BE2C (cell line): ENCODE measurements around the gene ROBO4.

Source experiments
- DNase-seq: peaks from one replicate; pipeline ENCODE4 v3.0.0-alpha.2; 2020
- H3K27me3 ChIP-seq: fragments of 250-450 bp; sonication (Bioruptor Pico); 2 replicates; pipeline ENCODE4 v1.5.1; 2020; ENCODE audit warnings: mild to moderate bottlenecking
- H3K36me3 ChIP-seq: fragments of 250-450 bp; sonication (Bioruptor Pico); 2 replicates; pipeline ENCODE4 v1.5.1; 2020; ENCODE audit warnings: mild to moderate bottlenecking
- H3K4me1 ChIP-seq: fragments of 250-450 bp; sonication (Bioruptor Pico); 2 replicates; pipeline ENCODE4 v1.5.1; 2020
- H3K4me3 ChIP-seq: 2 replicates; pipeline ENCODE4 v1.5.1; 2011; ENCODE audit warnings: low read depth, low read length
- H3K9me3 ChIP-seq: fragments of 250-450 bp; sonication (Bioruptor Pico); 2 replicates; pipeline ENCODE4 v1.5.1; 2020
- TF ChIP-seq, protein P1 (sequence below): IDR thresholded peaks from 2 replicates; pipeline ENCODE4 v1.5.1; 2012; ENCODE audit warnings: mild to moderate bottlenecking, low read depth, low read length

ROBO4 gene

DNA sequence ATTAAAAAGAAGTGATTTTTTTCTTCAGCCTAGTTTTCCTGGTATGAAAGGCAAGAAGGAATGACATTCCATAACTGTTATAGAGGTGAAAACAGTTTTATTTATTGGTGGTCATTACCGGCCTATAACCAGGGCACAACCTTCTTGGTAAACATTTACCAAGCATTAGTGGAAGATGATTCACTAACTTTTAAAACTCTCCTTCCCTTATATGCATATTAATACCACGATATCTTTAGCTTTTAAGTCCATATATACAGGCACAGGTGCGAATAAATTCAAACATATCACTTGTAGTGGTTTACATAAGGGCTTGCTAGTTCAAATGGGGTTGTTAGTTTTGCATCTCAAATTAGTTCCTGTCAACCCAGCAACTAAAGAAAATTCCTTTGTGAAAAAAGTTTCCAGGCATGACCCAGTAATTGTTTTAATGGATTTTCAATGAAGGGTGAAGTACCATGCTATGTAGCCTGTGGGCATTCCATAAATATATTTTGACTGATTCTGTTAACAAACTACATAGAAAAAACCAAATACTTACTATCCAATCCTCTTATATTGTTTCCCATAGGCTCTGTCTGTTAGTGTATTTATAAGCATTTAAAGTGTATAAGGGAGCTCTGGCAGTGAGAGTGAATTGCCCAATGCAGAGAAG, 63.0 kb downstream of the ROBO4 start:
- no peak for DNase-seq
- Histone ChIP-seq H3K4me3 (no peak overlapping the region), H3K27me3 (peaks cover 46% of the 10 kb centered on the region), H3K4me1 (no peaks in the 10 kb centered on the region), H3K9me3 (no peaks in the 10 kb centered on the region), H3K36me3 (no peaks in the 10 kb centered on the region)
- TF ChIP-seq, protein P1, sequence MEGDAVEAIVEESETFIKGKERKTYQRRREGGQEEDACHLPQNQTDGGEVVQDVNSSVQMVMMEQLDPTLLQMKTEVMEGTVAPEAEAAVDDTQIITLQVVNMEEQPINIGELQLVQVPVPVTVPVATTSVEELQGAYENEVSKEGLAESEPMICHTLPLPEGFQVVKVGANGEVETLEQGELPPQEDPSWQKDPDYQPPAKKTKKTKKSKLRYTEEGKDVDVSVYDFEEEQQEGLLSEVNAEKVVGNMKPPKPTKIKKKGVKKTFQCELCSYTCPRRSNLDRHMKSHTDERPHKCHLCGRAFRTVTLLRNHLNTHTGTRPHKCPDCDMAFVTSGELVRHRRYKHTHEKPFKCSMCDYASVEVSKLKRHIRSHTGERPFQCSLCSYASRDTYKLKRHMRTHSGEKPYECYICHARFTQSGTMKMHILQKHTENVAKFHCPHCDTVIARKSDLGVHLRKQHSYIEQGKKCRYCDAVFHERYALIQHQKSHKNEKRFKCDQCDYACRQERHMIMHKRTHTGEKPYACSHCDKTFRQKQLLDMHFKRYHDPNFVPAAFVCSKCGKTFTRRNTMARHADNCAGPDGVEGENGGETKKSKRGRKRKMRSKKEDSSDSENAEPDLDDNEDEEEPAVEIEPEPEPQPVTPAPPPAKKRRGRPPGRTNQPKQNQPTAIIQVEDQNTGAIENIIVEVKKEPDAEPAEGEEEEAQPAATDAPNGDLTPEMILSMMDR = no peak
